ENCODE results near the gene LIFR. TPM values are rescaled to one million over a fixed set of nuclear protein-coding genes. Genes with fewer than 3 reads are reported as not detected.

Gene LIFR
- total RNA-seq, 3 donors from 2014 or later: 179 to 225 (median 222) TPM

DNA sequence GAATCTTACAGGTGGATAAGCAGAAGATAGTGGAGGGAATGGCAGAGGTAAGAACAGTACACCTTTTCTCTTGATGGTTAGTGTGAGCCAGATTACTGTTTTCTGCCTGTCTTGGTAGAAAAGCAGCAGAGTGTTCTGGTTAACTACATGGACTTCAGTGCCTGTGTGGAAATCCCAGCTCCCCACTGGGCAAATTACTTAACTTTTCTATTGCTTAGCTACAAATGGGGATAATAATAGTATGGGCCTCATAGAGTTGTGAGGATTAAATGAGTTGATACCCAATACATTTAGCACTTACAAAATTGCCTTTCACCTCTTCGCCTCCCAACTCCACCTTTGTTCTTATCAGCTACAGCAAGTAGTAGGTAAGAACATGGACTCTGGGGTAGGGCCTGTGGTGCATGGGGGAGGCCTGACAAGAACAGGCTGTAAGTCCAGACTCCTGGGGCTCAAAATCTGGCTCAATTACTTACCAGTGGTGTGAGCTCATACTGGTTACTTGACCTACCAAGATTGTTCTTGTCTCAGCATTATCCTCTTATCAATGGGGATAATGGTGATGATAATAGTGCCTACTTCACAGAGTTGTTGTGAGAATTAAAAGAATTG lies 125.1 kb downstream of the LIFR start:
- no peak for DNase-seq (ENCODE audit: low spot score in 2 of 2)
- TF ChIP-seq, protein P1, sequence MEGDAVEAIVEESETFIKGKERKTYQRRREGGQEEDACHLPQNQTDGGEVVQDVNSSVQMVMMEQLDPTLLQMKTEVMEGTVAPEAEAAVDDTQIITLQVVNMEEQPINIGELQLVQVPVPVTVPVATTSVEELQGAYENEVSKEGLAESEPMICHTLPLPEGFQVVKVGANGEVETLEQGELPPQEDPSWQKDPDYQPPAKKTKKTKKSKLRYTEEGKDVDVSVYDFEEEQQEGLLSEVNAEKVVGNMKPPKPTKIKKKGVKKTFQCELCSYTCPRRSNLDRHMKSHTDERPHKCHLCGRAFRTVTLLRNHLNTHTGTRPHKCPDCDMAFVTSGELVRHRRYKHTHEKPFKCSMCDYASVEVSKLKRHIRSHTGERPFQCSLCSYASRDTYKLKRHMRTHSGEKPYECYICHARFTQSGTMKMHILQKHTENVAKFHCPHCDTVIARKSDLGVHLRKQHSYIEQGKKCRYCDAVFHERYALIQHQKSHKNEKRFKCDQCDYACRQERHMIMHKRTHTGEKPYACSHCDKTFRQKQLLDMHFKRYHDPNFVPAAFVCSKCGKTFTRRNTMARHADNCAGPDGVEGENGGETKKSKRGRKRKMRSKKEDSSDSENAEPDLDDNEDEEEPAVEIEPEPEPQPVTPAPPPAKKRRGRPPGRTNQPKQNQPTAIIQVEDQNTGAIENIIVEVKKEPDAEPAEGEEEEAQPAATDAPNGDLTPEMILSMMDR (IDR thresholded peaks at IDR 0.05): no peak
- TF ChIP-seq POLR2AphosphoS5 (IDR thresholded peaks at IDR 0.05) (no peak), POLR2A (IDR thresholded peaks at IDR 0.05) (no peak)
- intact Hi-C loops (cut with DNase I; ENCODE audit: low total_unique reads): no loop called here
- no peaks in the 10 kb centered on the region for H3K27me3 ChIP-seq
- no peaks in the 10 kb centered on the region for H3K36me3 ChIP-seq
- H3K27ac ChIP-seq: no peak overlapping the region
- H3K9me3 ChIP-seq: no peaks in the 10 kb centered on the region
- peaks cover 0 to 5% of the 10 kb centered on the region in 2 donors for H3K4me1 ChIP-seq
- H3K4me3 ChIP-seq: no peak overlapping the region

DNA sequence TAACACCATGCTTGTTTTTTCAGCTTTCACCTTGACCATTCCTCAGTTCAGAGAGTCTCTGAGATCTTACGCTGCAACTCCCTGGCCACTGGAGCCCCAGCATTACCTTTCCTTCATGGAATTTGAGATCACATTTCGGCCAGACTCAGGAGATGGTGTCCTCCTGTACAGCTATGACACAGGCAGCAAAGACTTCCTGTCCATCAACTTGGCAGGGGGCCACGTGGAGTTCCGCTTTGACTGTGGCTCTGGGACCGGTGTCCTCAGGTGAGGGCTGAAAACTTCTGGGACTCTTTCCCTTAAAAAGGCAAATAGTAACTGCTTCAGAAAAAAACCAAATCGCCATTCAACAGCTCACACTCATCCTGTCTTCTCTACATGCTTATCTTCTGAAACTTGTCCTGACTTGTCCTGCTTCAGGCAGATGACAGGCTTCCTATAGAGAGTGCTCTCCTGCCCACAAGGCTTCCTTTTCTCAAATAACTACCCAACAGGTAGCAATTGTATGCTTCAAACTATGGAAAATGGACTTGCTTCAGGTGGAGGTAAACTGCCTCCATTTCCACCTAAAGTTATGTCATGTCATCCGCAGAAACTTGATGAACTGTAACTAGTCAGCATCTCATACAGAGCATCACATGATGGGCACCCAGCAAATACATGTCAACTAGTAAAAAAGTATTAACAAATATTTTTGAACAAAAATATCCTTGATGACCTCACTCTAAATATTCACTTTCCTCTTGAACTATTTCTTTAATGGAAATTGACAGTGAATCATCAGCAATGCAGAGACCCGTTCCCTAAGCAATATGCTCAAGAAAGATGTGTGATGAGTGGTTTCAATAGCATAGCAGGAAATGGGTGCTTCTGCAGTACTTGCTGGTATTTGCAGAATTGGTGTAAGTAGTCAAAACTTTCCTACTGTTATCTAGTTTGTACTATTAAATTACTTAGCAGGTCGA lies 129.2 kb downstream of the LIFR start:
- H3K36me3 ChIP-seq: no peaks in the 10 kb centered on the region
- H3K9me3 ChIP-seq: no peaks in the 10 kb centered on the region
- H3K27me3 ChIP-seq: no peaks in the 10 kb centered on the region
- DNase-seq (ENCODE audit: low spot score in 2 of 2): no peak
- intact Hi-C loops (cut with DNase I; ENCODE audit: low total_unique reads): no loop called here
- TF ChIP-seq, protein P1 (IDR thresholded peaks at IDR 0.05): no peak
- TF ChIP-seq POLR2AphosphoS5 (IDR thresholded peaks at IDR 0.05) (no peak), POLR2A (IDR thresholded peaks at IDR 0.05) (no peak)
- no peaks in the 10 kb centered on the region for H3K4me1 ChIP-seq
- H3K4me3 ChIP-seq: no peak overlapping the region
- H3K27ac ChIP-seq: no peak overlapping the region

DNA sequence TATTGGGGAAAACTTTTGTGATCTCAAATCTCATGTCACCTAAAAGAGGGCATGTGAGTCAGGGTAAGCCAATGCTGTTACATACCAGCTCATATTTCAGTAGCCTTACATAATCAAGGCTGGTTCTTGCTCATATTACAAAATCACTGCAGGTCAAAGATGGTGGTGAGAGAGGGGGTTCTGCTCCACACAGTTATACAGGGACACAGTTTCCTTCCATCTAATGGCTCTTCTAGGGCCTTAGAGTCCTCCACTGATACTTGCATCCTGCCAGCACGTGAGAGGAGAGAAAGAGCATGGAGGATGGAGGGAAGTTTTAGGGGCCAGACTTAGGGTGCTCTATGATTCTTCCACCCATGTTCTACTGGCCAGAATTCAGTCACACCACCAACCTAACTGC lies 130.0 kb downstream of the LIFR start:
- Histone ChIP-seq H3K9me3 (no peaks in the 10 kb centered on the region), H3K4me3 (no peak overlapping the region), H3K36me3 (no peaks in the 10 kb centered on the region), H3K4me1 (no peaks in the 10 kb centered on the region), H3K27ac (no peak overlapping the region), H3K27me3 (no peaks in the 10 kb centered on the region)
- TF ChIP-seq POLR2AphosphoS5 (IDR thresholded peaks at IDR 0.05) (no peak), POLR2A (IDR thresholded peaks at IDR 0.05) (no peak)
- TF ChIP-seq, protein P1 (IDR thresholded peaks at IDR 0.05): no peak
- no peak for DNase-seq (ENCODE audit: low spot score in 2 of 2)
- intact Hi-C loops (cut with DNase I; ENCODE audit: low total_unique reads): no loop called here
